H1 (cell line): ENCODE measurements around the gene HMGN3. TPM values are rescaled to one million over a fixed set of nuclear protein-coding genes. Genes with fewer than 3 reads are reported as not detected.

Experiments used
- polyA plus RNA-seq, 7 experiments: library from polyadenylated mRNA; depleted of rRNA in 3 of 7; stranded (reverse) in 5 of 7; unstranded in 2 of 7; fragments of >200 nt in 5 of 7; fragments of 200-250 nt in 2 of 7; gene quantifications; 1 replicate in 5 of 7; 2 replicates in 1 of 7; 4 replicates in 1 of 7; pipeline versions ENCODE4 v1.2.1 to v1.2.3, GENCODE V29; 2011 to 2013; ENCODE audit warnings: missing spikeins in 2 of 7, mixed read lengths in 2 of 7
- total RNA-seq: library from RNA; stranded (reverse); fragmentation: NEBNext Ultra II Directional; extraction: Animal tissue kit (Norgen Biotek cat#: 25700); gene quantifications from 2 replicates; pipeline ENCODE4 v1.2.1, GENCODE V29; 2021

The HMGN3 gene
- total and polyA plus RNA-seq, 2 of the 8 experiments (the other 6 are each of a cell fraction or from before 2014, with no cell fraction given), result 84.4 to 167 TPM

Other genes starting within 250 kb of the HMGN3 start
- 54.2 and 56.2 TPM in 2 replicates for gene PHIP, start 156.4 kb downstream of the HMGN3 start, total RNA-seq
- 5.1 and 7.3 TPM in 2 replicates for gene PHIP, start 156.4 kb downstream of the HMGN3 start, polyA plus RNA-seq (2011; rRNA removed)